Testis (tissue), 3 donors: ENCODE measurements around the gene PLOD3. TPM values are rescaled to one million over a fixed set of nuclear protein-coding genes. Genes with fewer than 3 reads are reported as not detected.
A peak's percentile ranks its signal among the peaks of the same experiment; 100 is the strongest.
"Not testable (repeated sequence)": the region's sequence is repeated elsewhere in the genome, so short reads cannot be mapped to it uniquely, and the experiment has no call there.

ENCODE experiments used
- DNase-seq: peaks from one replicate; pipeline ENCODE4 v3.0.0-alpha.2; 2019
- H3K27ac ChIP-seq, 2 donors: fragments of 200-600 bp; sonication (generic); one replicate each; pipeline ENCODE4 v1.5.1; 2019
- H3K27me3 ChIP-seq: fragments of 200-600 bp; sonication (generic); one replicate; pipeline ENCODE4 v1.5.1; 2019
- H3K36me3 ChIP-seq: fragments of 200-600 bp; sonication (generic); one replicate; pipeline ENCODE4 v1.5.1; 2017; ENCODE audit warnings: low read depth; ENCODE audit errors: missing control alignments
- H3K4me1 ChIP-seq: fragments of 200-600 bp; sonication (generic); one replicate; pipeline ENCODE4 v1.5.1; 2019
- H3K4me3 ChIP-seq, 2 donors: fragments of 200-600 bp; sonication (generic); one replicate each; pipeline ENCODE4 v1.5.1; 2017 to 2019
- H3K9me3 ChIP-seq: fragments of 200-600 bp; sonication (generic); one replicate; pipeline ENCODE4 v1.5.1; 2017
- POLR2A ChIP-seq: fragments of 450-650 bp; IDR thresholded peaks from one replicate; pipeline ENCODE4 v1.6.1; 2017; ENCODE audit warnings: antibody characterized with exemption, mild to moderate bottlenecking, moderate library complexity
- WGBS, 2 donors: methylation state at CpG; one replicate each; pipeline ENCODE4 v1.1.5; 2018; 5-methylcytosine and 5-hydroxymethylcytosine counted together
- intact Hi-C: fragments of 100-400 bp; cut with DNase I; formaldehyde crosslinking; loops from one replicate; pipeline ENCODE4 v1.15.1; 2023; ENCODE audit warnings: low total_unique reads
- polyA plus RNA-seq: library from polyadenylated mRNA; stranded (reverse); fragments of 350-450 nt; fragmentation: Illumina TruSeq; extraction: RNeasy Lipid Tissue Mini Kit (QIAGEN cat#74804); gene quantifications from one replicate; pipeline ENCODE4 v1.2.3, GENCODE V29; 2014; ENCODE audit warnings: low read depth, low replicate concordance; ENCODE audit not compliant: insufficient read depth
- total RNA-seq, 2 donors: library from RNA; depleted of rRNA; stranded (reverse); fragments of >200 nt; gene quantifications; one replicate each; pipeline ENCODE4 v1.2.3, GENCODE V29; 2016
- TF ChIP-seq, protein P1 (sequence below), 3 experiments: fragments of 450-650 bp in 2 of 3; fragments of 200-600 bp in 1 of 3; sonication (generic) in 1 of 3; IDR thresholded peaks; one replicate each; pipeline ENCODE4 v1.5.1; 2016 to 2019; ENCODE audit warnings: antibody characterized with exemption in 3 of 3, mild to moderate bottlenecking in 2 of 3, moderate library complexity in 1 of 3

The PLOD3 gene
- total and polyA plus RNA-seq, 3 donors from 2014 or later = 32.1 to 45.6 (median 36.3) TPM

GRCh38 chr7:101255796-101256195, 38.4 kb upstream of the PLOD3 start:
- H3K27me3 ChIP-seq = no peaks in the 10 kb centered on the region
- 79 to 82% methylated on average over 4 of the region's 4 CpGs for WGBS, 2 donors
- TF ChIP-seq, protein P1, sequence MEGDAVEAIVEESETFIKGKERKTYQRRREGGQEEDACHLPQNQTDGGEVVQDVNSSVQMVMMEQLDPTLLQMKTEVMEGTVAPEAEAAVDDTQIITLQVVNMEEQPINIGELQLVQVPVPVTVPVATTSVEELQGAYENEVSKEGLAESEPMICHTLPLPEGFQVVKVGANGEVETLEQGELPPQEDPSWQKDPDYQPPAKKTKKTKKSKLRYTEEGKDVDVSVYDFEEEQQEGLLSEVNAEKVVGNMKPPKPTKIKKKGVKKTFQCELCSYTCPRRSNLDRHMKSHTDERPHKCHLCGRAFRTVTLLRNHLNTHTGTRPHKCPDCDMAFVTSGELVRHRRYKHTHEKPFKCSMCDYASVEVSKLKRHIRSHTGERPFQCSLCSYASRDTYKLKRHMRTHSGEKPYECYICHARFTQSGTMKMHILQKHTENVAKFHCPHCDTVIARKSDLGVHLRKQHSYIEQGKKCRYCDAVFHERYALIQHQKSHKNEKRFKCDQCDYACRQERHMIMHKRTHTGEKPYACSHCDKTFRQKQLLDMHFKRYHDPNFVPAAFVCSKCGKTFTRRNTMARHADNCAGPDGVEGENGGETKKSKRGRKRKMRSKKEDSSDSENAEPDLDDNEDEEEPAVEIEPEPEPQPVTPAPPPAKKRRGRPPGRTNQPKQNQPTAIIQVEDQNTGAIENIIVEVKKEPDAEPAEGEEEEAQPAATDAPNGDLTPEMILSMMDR (IDR thresholded peaks at IDR 0.05) = no peak
- TF ChIP-seq POLR2A = no peak
- no peaks in the 10 kb centered on the region for H3K36me3 ChIP-seq
- DNase-seq = no peak
- peaks cover 7% of the 10 kb centered on the region for H3K4me1 ChIP-seq
- H3K4me3 ChIP-seq = no peak overlapping the region
- no peak overlapping the region for H3K27ac ChIP-seq
- intact Hi-C loops = no loop called here
- no peaks in the 10 kb centered on the region for H3K9me3 ChIP-seq

- intact Hi-C loops, H3K9me3 ChIP-seq, DNase-seq, H3K4me3 ChIP-seq, H3K27me3 ChIP-seq, H3K4me1 ChIP-seq, H3K36me3 ChIP-seq: not testable (repeated sequence)
- WGBS, 2 donors = 78 to 83% methylated on average over 5 of the region's 5 CpGs
- peak overlapping the region in 1 of 2 donors; percentile 71 for H3K27ac ChIP-seq
These were observed 35.8 kb upstream of the PLOD3 start for GRCh38 chr7:101253199-101253598.

- Histone ChIP-seq H3K36me3 (no peaks in the 10 kb centered on the region), H3K4me1 (peaks cover 7% of the 10 kb centered on the region), H3K9me3 (no peaks in the 10 kb centered on the region), H3K27me3 (no peaks in the 10 kb centered on the region), H3K4me3 (peak overlapping the region; percentile 67 to 94), H3K27ac (peak overlapping the region; percentile 66 to 71)
- TF ChIP-seq POLR2A = no peak
- TF ChIP-seq, protein P1 (IDR thresholded peaks at IDR 0.05) = peak in 1 of 3 experiments; percentile 12
- intact Hi-C loops = no loop called here
- peak; percentile 98 for DNase-seq
- 0 to 1% methylated on average over 31 to 55 of the region's 55 CpGs for WGBS, 2 donors
These were observed 34.7 kb upstream of the PLOD3 start for GRCh38 chr7:101251871-101252659.

GRCh38 chr7:101250324-101250723, 32.9 kb upstream of the PLOD3 start:
- no peaks in the 10 kb centered on the region for H3K9me3 ChIP-seq
- no peak overlapping the region for H3K27ac ChIP-seq
- intact Hi-C loops = no loop called here
- no peak overlapping the region for H3K4me3 ChIP-seq
- H3K27me3 ChIP-seq = no peaks in the 10 kb centered on the region
- H3K4me1 ChIP-seq = peaks cover 7% of the 10 kb centered on the region
- WGBS, 2 donors = 87 to 90% methylated on average over 3 of the region's 3 CpGs
- DNase-seq = no peak
- no peaks in the 10 kb centered on the region for H3K36me3 ChIP-seq
- no peak for TF ChIP-seq POLR2A
- TF ChIP-seq, protein P1 (IDR thresholded peaks at IDR 0.05) = no peak

DNA sequence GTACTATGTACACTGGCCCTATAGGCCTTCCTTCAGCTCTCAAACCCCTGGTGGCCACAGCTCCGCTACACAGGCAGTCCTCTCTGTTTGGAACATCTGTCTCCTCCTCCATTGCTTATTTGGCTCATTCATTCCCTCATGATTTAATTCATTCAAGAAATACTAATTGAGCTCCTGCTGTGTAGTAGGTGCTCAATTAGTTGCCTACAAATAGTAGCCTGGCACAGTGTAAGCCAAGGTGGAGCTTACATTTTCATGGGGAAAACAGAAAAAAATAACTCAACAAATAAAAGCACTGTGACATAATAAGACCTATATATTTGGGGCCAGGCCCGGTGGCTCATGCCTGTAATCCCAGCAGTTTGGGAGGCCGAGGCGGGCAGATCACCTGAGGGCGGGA, 30.9 kb upstream of the PLOD3 start:
- H3K9me3 ChIP-seq = no peaks in the 10 kb centered on the region
- H3K27me3 ChIP-seq = no peaks in the 10 kb centered on the region
- no peak overlapping the region for H3K27ac ChIP-seq
- no peak for TF ChIP-seq POLR2A
- TF ChIP-seq, protein P1 (IDR thresholded peaks at IDR 0.05) = no peak
- DNase-seq = no peak
- peaks cover 15% of the 10 kb centered on the region for H3K4me1 ChIP-seq
- no peaks in the 10 kb centered on the region for H3K36me3 ChIP-seq
- intact Hi-C loops = no loop called here
- H3K4me3 ChIP-seq = no peak overlapping the region
- WGBS, 2 donors = 78 to 96% methylated on average over 5 of the region's 5 CpGs
